ENCODE data around the gene NUP62CL. TPM values are rescaled to one million over a fixed set of nuclear protein-coding genes. Genes with fewer than 3 reads are reported as not detected.
"Not testable (repeated sequence)": the region's sequence is repeated elsewhere in the genome, so short reads cannot be mapped to it uniquely, and the experiment has no call there.

The NUP62CL gene
- total and polyA plus RNA-seq, 4 experiments from 2014 or later: 1.2 to 2.7 (median 2.0) TPM

- Mint-ChIP-seq H3K4me1 (no peaks in the 10 kb centered on the region), H3K27ac (no peak overlapping the region), H3K4me3 (no peak overlapping the region), H3K9me3 (no peaks in the 10 kb centered on the region), H3K27me3 (no peaks in the 10 kb centered on the region), H3K36me3 (no peaks in the 10 kb centered on the region)
- no peak for DNase-seq
- Histone ChIP-seq H3K4me3 (ENCODE audit: low read length in 2 of 2) (no peak overlapping the region), H3K27me3 (ENCODE audit: insufficient read depth, low read length) (no peaks in the 10 kb centered on the region), H3K9me3 (ENCODE audit: control insufficient read depth in 1 of 2, low read length in 2 of 2) (no peaks in the 10 kb centered on the region), H3K36me3 (ENCODE audit: insufficient read depth, low read length) (no peaks in the 10 kb centered on the region), H3K4me1 (ENCODE audit: insufficient read depth, low read length) (no peaks in the 10 kb centered on the region), H3K27ac (ENCODE audit: low read depth, low read length) (no peak overlapping the region)
- intact Hi-C loops (cut with micrococcal nuclease): no loop called here
- CTCF ChIA-PET (ENCODE audit: partially characterized antibody): no interaction called here
- POLR2A ChIA-PET (ENCODE audit: partially characterized antibody): no interaction called here
Measured at GRCh38 chrX:107168257-107168656, 38.0 kb downstream of the NUP62CL start.

DNA sequence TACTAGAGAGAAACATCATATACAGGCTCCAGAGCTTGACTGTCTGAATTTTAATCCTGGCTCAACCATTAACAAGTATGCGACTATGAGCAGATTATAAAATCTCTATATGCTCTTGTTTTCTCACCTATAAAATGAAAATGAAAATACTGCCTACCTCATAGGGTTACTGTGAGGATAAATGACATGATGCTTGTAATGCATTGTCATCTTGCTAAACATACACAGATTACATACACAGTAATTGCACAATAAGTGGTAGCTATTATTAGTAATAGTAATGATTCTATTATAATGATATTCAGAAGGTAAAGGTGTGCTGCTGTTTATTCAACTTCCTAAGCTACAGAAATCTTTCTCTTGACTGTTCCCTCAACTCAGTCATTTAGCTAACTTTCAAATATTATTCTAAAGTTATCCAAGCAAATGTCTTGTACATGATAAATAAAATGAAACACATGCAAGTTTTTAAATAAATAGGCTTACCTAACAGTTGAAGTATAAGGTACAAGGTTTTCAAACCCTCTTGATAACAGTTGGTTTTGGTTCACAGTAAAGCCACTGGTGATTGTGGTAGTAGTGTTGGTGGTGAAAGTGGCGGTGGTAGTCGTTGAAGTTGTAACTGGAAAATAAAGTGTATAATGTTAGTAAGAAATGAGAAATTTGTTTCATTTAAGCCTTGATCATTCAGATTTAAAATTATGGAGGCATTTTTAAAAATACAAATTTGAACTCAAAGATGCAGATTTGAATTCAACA lies 38.9 kb downstream of the NUP62CL start:
- Mint-ChIP-seq H3K4me1 (no peaks in the 10 kb centered on the region), H3K4me3 (no peak overlapping the region), H3K27me3 (no peaks in the 10 kb centered on the region), H3K27ac (no peak overlapping the region), H3K9me3 (peaks cover 0 to 4% (median 0%) of the 10 kb centered on the region in 8 donors), H3K36me3 (no peaks in the 10 kb centered on the region)
- Histone ChIP-seq H3K4me3 (ENCODE audit: low read length in 2 of 2) (no peak overlapping the region), H3K4me1 (ENCODE audit: insufficient read depth, low read length) (no peaks in the 10 kb centered on the region), H3K36me3 (ENCODE audit: insufficient read depth, low read length) (no peaks in the 10 kb centered on the region), H3K27ac (ENCODE audit: low read depth, low read length) (no peak overlapping the region), H3K27me3 (ENCODE audit: insufficient read depth, low read length) (no peaks in the 10 kb centered on the region), H3K9me3 (ENCODE audit: control insufficient read depth in 1 of 2, low read length in 2 of 2) (no peaks in the 10 kb centered on the region)
- DNase-seq: no peak
- intact Hi-C loops (cut with micrococcal nuclease): no loop called here
- POLR2A ChIA-PET (ENCODE audit: partially characterized antibody): no interaction called here
- CTCF ChIA-PET (ENCODE audit: partially characterized antibody): no interaction called here

- H3K27ac Mint-ChIP-seq; H3K36me3 ChIP-seq (ENCODE audit: insufficient read depth, low read length); H3K4me1 ChIP-seq (ENCODE audit: insufficient read depth, low read length); DNase-seq; H3K27me3 ChIP-seq (ENCODE audit: insufficient read depth, low read length); H3K27me3 Mint-ChIP-seq; H3K27ac ChIP-seq (ENCODE audit: low read depth, low read length); intact Hi-C loops (cut with micrococcal nuclease); H3K4me3 Mint-ChIP-seq; POLR2A ChIA-PET (ENCODE audit: partially characterized antibody); H3K9me3 ChIP-seq (ENCODE audit: control insufficient read depth in 1 of 2, low read length in 2 of 2); H3K4me3 ChIP-seq (ENCODE audit: low read length in 2 of 2); CTCF ChIA-PET (ENCODE audit: partially characterized antibody); H3K36me3 Mint-ChIP-seq; H3K9me3 Mint-ChIP-seq: not testable (repeated sequence)
- H3K4me1 Mint-ChIP-seq: peaks cover 0 to 12% (median 0%) of the 10 kb centered on the region in 4 donors
Measured at GRCh38 chrX:107157618-107158017, 48.6 kb downstream of the NUP62CL start.

GRCh38 chrX:107155621-107156430 lies 50.4 kb downstream of the NUP62CL start:
- H3K4me3 ChIP-seq (ENCODE audit: low read length in 2 of 2); H3K4me1 ChIP-seq (ENCODE audit: insufficient read depth, low read length); H3K36me3 Mint-ChIP-seq; H3K9me3 ChIP-seq (ENCODE audit: control insufficient read depth in 1 of 2, low read length in 2 of 2); intact Hi-C loops (cut with micrococcal nuclease); H3K27me3 ChIP-seq (ENCODE audit: insufficient read depth, low read length); H3K9me3 Mint-ChIP-seq; H3K36me3 ChIP-seq (ENCODE audit: insufficient read depth, low read length); CTCF ChIA-PET (ENCODE audit: partially characterized antibody); H3K27me3 Mint-ChIP-seq; H3K27ac ChIP-seq (ENCODE audit: low read depth, low read length): not testable (repeated sequence)
- peak in 3 of 5 donors; percentile 1 to 11 (median 7) for DNase-seq
- POLR2A ChIA-PET (ENCODE audit: partially characterized antibody): interaction anchor here (1.0 kb wide), 1 partner anchor 37 kb away, joined by 4 read pairs; the partner anchor contains the start of gene RBM41
- Mint-ChIP-seq H3K27ac (peak overlapping the region in 2 of 7 donors; percentile 35 to 42), H3K4me1 (peaks cover 0 to 12% (median 0%) of the 10 kb centered on the region in 4 donors), H3K4me3 (peak overlapping the region; percentile 70 to 85 (median 81))

GRCh38 chrX:107154787-107155620 lies 51.2 kb downstream of the NUP62CL start:
- no peaks in the 10 kb centered on the region for H3K9me3 ChIP-seq (ENCODE audit: control insufficient read depth in 1 of 2, low read length in 2 of 2)
- no peak overlapping the region for H3K27ac ChIP-seq (ENCODE audit: low read depth, low read length)
- H3K36me3 Mint-ChIP-seq: no peaks in the 10 kb centered on the region
- no peak overlapping the region for H3K4me3 ChIP-seq (ENCODE audit: low read length in 2 of 2)
- peaks cover 0 to 12% (median 2%) of the 10 kb centered on the region in 4 donors for H3K4me1 Mint-ChIP-seq
- POLR2A ChIA-PET (ENCODE audit: partially characterized antibody): interaction anchor here (1.0 kb wide), 1 partner anchor 36 kb away, joined by 4 read pairs; the partner anchor contains the start of gene RBM41
- no peaks in the 10 kb centered on the region for H3K27me3 ChIP-seq (ENCODE audit: insufficient read depth, low read length)
- H3K27me3 Mint-ChIP-seq: no peaks in the 10 kb centered on the region
- peak in 1 of 5 donors; percentile 23 for DNase-seq
- intact Hi-C loops (cut with micrococcal nuclease): no loop called here
- peaks cover 0 to 2% (median 0%) of the 10 kb centered on the region in 8 donors for H3K9me3 Mint-ChIP-seq
- CTCF ChIA-PET (ENCODE audit: partially characterized antibody): no interaction called here
- H3K4me3 Mint-ChIP-seq: peak overlapping the region; percentile 70 to 85 (median 81)
- no peaks in the 10 kb centered on the region for H3K36me3 ChIP-seq (ENCODE audit: insufficient read depth, low read length)
- H3K27ac Mint-ChIP-seq: peak overlapping the region in 1 of 7 donors; percentile 42
- no peaks in the 10 kb centered on the region for H3K4me1 ChIP-seq (ENCODE audit: insufficient read depth, low read length)

- H3K9me3 ChIP-seq (ENCODE audit: control insufficient read depth in 1 of 2, low read length in 2 of 2): no peaks in the 10 kb centered on the region
- ChIA-PET CTCF (ENCODE audit: partially characterized antibody) (no interaction called here), POLR2A (ENCODE audit: partially characterized antibody) (no interaction called here)
- intact Hi-C loops (cut with micrococcal nuclease): no loop called here
- no peaks in the 10 kb centered on the region for H3K27me3 ChIP-seq (ENCODE audit: insufficient read depth, low read length)
- no peaks in the 10 kb centered on the region for H3K36me3 Mint-ChIP-seq
- no peak for DNase-seq
- no peak overlapping the region for H3K27ac ChIP-seq (ENCODE audit: low read depth, low read length)
- H3K4me1 ChIP-seq (ENCODE audit: insufficient read depth, low read length): no peaks in the 10 kb centered on the region
- peaks cover 0 to 2% (median 0%) of the 10 kb centered on the region in 8 donors for H3K9me3 Mint-ChIP-seq
- peaks cover 0 to 12% (median 2%) of the 10 kb centered on the region in 4 donors for H3K4me1 Mint-ChIP-seq
- no peaks in the 10 kb centered on the region for H3K27me3 Mint-ChIP-seq
- no peak overlapping the region for H3K4me3 ChIP-seq (ENCODE audit: low read length in 2 of 2)
- H3K36me3 ChIP-seq (ENCODE audit: insufficient read depth, low read length): no peaks in the 10 kb centered on the region
- no peak overlapping the region for H3K4me3 Mint-ChIP-seq
- H3K27ac Mint-ChIP-seq: peak overlapping the region in 1 of 7 donors; percentile 1
Measured at GRCh38 chrX:107153005-107153404, 53.2 kb downstream of the NUP62CL start.

- CTCF ChIA-PET (ENCODE audit: partially characterized antibody): no interaction called here
- Mint-ChIP-seq H3K36me3 (no peaks in the 10 kb centered on the region), H3K4me1 (peaks cover 0 to 4% (median 0%) of the 10 kb centered on the region in 4 donors), H3K4me3 (no peak overlapping the region), H3K27me3 (no peaks in the 10 kb centered on the region), H3K27ac (no peak overlapping the region), H3K9me3 (no peaks in the 10 kb centered on the region)
- Histone ChIP-seq H3K27ac (ENCODE audit: low read depth, low read length) (no peak overlapping the region), H3K4me3 (ENCODE audit: low read length in 2 of 2) (no peak overlapping the region), H3K9me3 (ENCODE audit: control insufficient read depth in 1 of 2, low read length in 2 of 2) (no peaks in the 10 kb centered on the region), H3K4me1 (ENCODE audit: insufficient read depth, low read length) (no peaks in the 10 kb centered on the region), H3K27me3 (ENCODE audit: insufficient read depth, low read length) (no peaks in the 10 kb centered on the region), H3K36me3 (ENCODE audit: insufficient read depth, low read length) (no peaks in the 10 kb centered on the region)
- POLR2A ChIA-PET (ENCODE audit: partially characterized antibody): no interaction called here
- intact Hi-C loops (cut with micrococcal nuclease): no loop called here
- no peak for DNase-seq
Measured at GRCh38 chrX:107146670-107147069, 59.6 kb downstream of the NUP62CL start.
